ENCODE results near the gene LRRC56. TPM values are rescaled to one million over a fixed set of nuclear protein-coding genes. Genes with fewer than 3 reads are reported as not detected.

Gene LRRC56
- total and polyA plus RNA-seq, 2 of the 13 experiments (the other 11 are each of a cell fraction or from before 2014, with no cell fraction given): 0.11 to 0.29 TPM

DNA sequence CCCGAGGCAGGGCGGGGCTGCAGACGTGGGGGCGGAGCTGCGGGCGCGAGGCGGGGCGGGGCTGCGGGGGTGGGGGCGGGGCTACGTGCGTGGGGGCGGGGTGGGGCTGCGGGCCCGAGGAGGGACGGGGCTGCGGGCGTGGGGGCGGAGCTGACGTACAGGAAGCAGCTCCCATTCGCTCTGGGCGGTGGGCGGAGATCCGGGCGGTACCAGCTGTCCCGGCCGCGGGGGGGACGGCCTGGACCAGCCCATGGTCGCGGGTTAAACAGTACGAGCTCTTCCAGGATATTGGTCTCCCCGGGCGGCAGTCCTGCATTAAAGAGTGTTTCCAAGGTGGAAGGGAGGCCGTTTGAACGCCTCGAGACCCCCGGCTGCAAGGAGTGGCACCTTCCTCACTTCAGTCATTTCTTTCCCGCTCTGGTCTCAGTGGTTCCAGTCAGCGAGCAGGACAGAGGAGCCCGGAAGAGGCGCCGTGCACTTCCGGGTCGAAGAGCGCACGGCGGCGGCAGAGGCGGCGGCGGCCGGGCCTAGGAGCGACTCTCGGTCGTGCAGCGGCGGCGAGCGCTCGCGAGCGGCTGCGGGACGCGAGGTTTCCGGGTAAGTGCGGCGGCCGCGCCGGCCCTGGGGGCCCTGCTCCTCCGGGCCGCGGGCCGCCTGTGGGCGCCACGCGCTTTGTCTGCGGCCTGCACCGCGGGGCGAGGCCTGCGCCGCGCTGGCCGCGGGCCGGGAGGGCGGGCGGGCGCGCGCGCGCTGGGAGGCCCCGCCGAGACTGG lies 38.9 kb downstream of the LRRC56 start, which contains the start of gene PHRF1 (continued):
- TF ChIP-seq CEBPZ (IDR thresholded peaks at IDR 0.05; ENCODE audit: low read length): no peak
- no peak for TF ChIP-seq ZNF652 (CRISPR knock-in tag; IDR thresholded peaks at IDR 0.05; ENCODE audit: borderline replicate concordance, low read depth)
- TF ChIP-seq MZF1 (CRISPR knock-in tag; IDR thresholded peaks at IDR 0.05; ENCODE audit: borderline replicate concordance): no peak
- TF ChIP-seq, protein P1, sequence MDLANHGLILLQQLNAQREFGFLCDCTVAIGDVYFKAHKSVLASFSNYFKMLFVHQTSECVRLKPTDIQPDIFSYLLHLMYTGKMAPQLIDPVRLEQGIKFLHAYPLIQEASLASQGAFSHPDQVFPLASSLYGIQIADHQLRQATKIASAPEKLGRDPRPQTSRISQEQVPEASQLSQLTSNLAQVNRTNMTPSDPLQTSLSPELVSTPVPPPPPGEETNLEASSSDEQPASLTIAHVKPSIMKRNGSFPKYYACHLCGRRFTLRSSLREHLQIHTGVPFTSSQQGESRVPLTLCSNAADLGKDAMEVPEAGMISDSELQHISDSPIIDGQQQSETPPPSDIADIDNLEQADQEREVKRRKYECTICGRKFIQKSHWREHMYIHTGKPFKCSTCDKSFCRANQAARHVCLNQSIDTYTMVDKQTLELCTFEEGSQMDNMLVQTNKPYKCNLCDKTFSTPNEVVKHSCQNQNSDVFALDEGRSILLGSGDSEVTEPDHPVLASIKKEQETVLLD (CRISPR knock-in tag; IDR thresholded peaks at IDR 0.05; ENCODE audit: low read depth): no peak
- 0 out of 2 replicates have a peak, but pooled peaks have one; percentile 50 for TF ChIP-seq CHD2 (IDR thresholded peaks at IDR 0.05; ENCODE audit: low read depth, low read length)
- TF ChIP-seq, protein P2, sequence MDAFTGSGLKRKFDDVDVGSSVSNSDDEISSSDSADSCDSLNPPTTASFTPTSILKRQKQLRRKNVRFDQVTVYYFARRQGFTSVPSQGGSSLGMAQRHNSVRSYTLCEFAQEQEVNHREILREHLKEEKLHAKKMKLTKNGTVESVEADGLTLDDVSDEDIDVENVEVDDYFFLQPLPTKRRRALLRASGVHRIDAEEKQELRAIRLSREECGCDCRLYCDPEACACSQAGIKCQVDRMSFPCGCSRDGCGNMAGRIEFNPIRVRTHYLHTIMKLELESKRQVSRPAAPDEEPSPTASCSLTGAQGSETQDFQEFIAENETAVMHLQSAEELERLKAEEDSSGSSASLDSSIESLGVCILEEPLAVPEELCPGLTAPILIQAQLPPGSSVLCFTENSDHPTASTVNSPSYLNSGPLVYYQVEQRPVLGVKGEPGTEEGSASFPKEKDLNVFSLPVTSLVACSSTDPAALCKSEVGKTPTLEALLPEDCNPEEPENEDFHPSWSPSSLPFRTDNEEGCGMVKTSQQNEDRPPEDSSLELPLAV (CRISPR knock-in tag; conservative IDR thresholded peaks at IDR 0.05; ENCODE audit: low read depth): no peak
- TF ChIP-seq ERF (CRISPR knock-in tag; IDR thresholded peaks at IDR 0.05): peak; percentile 72
- TF ChIP-seq ZNF629 (CRISPR knock-in tag; conservative IDR thresholded peaks at IDR 0.05): no peak
- no peak for TF ChIP-seq ZNF839 (CRISPR knock-in tag; IDR thresholded peaks at IDR 0.05; ENCODE audit: borderline replicate concordance)
- TF ChIP-seq PAX8 (CRISPR knock-in tag; IDR thresholded peaks at IDR 0.05; ENCODE audit: borderline replicate concordance): no peak; the same call in 1 of the 2 replicates
- no peak for TF ChIP-seq ZNF33A (CRISPR knock-in tag; IDR thresholded peaks at IDR 0.05; ENCODE audit: borderline replicate concordance)
- TF ChIP-seq ZNF317 (CRISPR knock-in tag; IDR thresholded peaks at IDR 0.05): no peak
- TF ChIP-seq SKI (IDR thresholded peaks at IDR 0.05; ENCODE audit: partially characterized antibody): peak; percentile 68
- TF ChIP-seq POLR2AphosphoS2 (IDR thresholded peaks at IDR 0.05; ENCODE audit: low read depth, low read length): no peak
- TF ChIP-seq E2F2 (CRISPR knock-in tag; IDR thresholded peaks at IDR 0.05; ENCODE audit: borderline replicate concordance): no peak
- no peak for TF ChIP-seq ZNF770 (CRISPR knock-in tag; IDR thresholded peaks at IDR 0.05)
- TF ChIP-seq CEBPG (CRISPR knock-in tag; IDR thresholded peaks at IDR 0.05): no peak
- TF ChIP-seq NR3C1 (CRISPR knock-in tag; IDR thresholded peaks at IDR 0.05): no peak
- TF ChIP-seq DMAP1 (CRISPR knock-in tag; IDR thresholded peaks at IDR 0.05): 0 out of 2 replicates have a peak, but pooled peaks have one; percentile 33
- 0 out of 2 replicates have a peak, but pooled peaks have one; percentile 6 for TF ChIP-seq TCF7 (IDR thresholded peaks at IDR 0.05; ENCODE audit: low read depth)
- no peak for TF ChIP-seq GTF3A (CRISPR knock-in tag; conservative IDR thresholded peaks at IDR 0.05)
